Gastrocnemius medialis (tissue), 4 donors: Measurements from ENCODE around the gene LDLRAD4.

Experiments used
- POLR2A ChIP-seq, 2 donors: fragments of 450-650 bp; IDR thresholded peaks; one replicate each; pipeline ENCODE4 v1.6.1; 2017; ENCODE audit warnings: antibody characterized with exemption in 2 of 2, mild to moderate bottlenecking in 2 of 2, moderate library complexity in 2 of 2
- TF ChIP-seq, protein P1 (sequence below), 5 experiments: fragments of 450-650 bp in 3 of 5; fragments of 200-600 bp in 2 of 5; sonication (generic) in 2 of 5; IDR thresholded peaks in 4 of 5; conservative IDR thresholded peaks in 1 of 5; 1 replicate in 4 of 5; 2 replicates in 1 of 5; pipeline ENCODE4 v1.5.1; 2016 to 2019; ENCODE audit warnings: antibody characterized with exemption in 5 of 5, mild to moderate bottlenecking in 3 of 5, moderate library complexity in 3 of 5

DNA sequence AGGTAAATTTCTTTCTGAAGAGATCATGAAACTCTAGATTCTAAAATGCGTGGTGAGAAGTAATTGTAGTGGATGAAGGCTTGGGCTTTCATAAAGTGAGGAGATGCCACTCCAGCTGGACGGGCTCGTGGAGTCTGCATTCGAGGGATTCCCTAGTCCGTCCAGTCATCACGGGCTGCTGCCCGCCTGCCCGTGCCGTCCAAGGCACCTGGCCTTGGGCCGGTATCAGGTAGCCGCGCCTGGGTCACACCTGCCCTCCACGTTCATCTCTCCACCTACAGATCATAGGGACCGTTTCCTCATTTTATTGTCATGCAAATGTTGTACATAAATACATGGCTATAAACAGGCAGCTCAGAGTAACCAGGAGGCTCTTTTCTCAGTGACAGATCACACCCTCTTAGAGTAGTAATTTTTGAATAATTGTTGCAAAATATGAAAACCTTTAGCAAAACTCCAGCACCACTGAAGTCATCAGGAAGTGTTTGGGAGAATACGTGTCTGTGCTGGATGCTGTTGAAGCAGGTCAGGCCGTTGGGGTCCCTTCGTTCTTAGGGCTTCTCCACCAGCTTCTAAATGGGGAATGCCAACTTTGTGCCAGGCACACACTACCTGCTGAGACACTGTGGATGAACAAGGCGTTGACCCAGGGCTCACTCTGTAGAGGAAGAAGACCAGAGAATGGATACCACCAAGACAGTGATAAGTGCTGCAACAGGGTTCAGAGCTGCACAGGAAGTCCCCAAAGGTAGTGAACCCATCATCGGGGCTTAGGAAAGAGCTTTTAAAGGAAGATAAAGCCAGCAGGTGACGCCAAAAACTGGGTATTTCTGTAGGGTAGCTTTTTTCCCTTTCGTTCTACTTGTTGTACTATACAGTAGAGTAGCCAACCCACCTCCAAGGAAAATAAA is 395.3 kb downstream of the LDLRAD4 start:
- TF ChIP-seq, protein P1, sequence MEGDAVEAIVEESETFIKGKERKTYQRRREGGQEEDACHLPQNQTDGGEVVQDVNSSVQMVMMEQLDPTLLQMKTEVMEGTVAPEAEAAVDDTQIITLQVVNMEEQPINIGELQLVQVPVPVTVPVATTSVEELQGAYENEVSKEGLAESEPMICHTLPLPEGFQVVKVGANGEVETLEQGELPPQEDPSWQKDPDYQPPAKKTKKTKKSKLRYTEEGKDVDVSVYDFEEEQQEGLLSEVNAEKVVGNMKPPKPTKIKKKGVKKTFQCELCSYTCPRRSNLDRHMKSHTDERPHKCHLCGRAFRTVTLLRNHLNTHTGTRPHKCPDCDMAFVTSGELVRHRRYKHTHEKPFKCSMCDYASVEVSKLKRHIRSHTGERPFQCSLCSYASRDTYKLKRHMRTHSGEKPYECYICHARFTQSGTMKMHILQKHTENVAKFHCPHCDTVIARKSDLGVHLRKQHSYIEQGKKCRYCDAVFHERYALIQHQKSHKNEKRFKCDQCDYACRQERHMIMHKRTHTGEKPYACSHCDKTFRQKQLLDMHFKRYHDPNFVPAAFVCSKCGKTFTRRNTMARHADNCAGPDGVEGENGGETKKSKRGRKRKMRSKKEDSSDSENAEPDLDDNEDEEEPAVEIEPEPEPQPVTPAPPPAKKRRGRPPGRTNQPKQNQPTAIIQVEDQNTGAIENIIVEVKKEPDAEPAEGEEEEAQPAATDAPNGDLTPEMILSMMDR (IDR thresholded peaks at IDR 0.05 in 4 of 5, conservative IDR thresholded peaks at IDR 0.05 in 1 of 5), result no peak
- TF ChIP-seq POLR2A (IDR thresholded peaks at IDR 0.05), result no peak
